ENCODE data around the gene GTPBP4.
"Not testable (repeated sequence)": the region's sequence is repeated elsewhere in the genome, so short reads cannot be mapped to it uniquely, and the experiment has no call there.

The GTPBP4 gene

GRCh38 chr10:1034758-1035157 lies 46.5 kb downstream of the GTPBP4 start:
- no peak for DNase-seq

- no peak for DNase-seq
Measured at GRCh38 chr10:1035201-1035600, 47.0 kb downstream of the GTPBP4 start.

GRCh38 chr10:1036341-1036791 lies 48.1 kb downstream of the GTPBP4 start:
- no peak for DNase-seq

GRCh38 chr10:1037098-1037497 lies 48.9 kb downstream of the GTPBP4 start:
- no peak for DNase-seq

GRCh38 chr10:1038769-1039168 lies 50.5 kb downstream of the GTPBP4 start:
- DNase-seq: not testable (repeated sequence)

GRCh38 chr10:1040133-1040532 lies 51.9 kb downstream of the GTPBP4 start:
- DNase-seq: no peak

GRCh38 chr10:1041514-1041913 lies 53.3 kb downstream of the GTPBP4 start:
- no peak for DNase-seq

- DNase-seq: no peak
Measured at GRCh38 chr10:1043532-1043995, 55.3 kb downstream of the GTPBP4 start.

GRCh38 chr10:1044146-1044545 lies 55.9 kb downstream of the GTPBP4 start:
- no peak for DNase-seq

- no peak for DNase-seq
Measured at GRCh38 chr10:1044964-1045363, 56.7 kb downstream of the GTPBP4 start.

GRCh38 chr10:1045415-1045814 lies 57.2 kb downstream of the GTPBP4 start:
- DNase-seq: no peak

- DNase-seq: no peak
Measured at GRCh38 chr10:1047937-1048336, 59.7 kb downstream of the GTPBP4 start.

GRCh38 chr10:1048349-1048731 lies 60.1 kb downstream of the GTPBP4 start:
- DNase-seq: no peak

GRCh38 chr10:1048732-1049424 lies 60.6 kb downstream of the GTPBP4 start, which contains the start of gene IDI1:
Gene IDI1, minus strand, starts transcription at chr10:1049119. Its CDS starts 116 bp downstream, at chr10:1049003.
- DNase-seq: peak; percentile 99

GRCh38 chr10:1049425-1049958 lies 61.3 kb downstream of the GTPBP4 start:
- DNase-seq: no peak

- DNase-seq: no peak
Measured at GRCh38 chr10:1050145-1050544, 61.9 kb downstream of the GTPBP4 start.

GRCh38 chr10:1050554-1050953 lies 62.3 kb downstream of the GTPBP4 start:
- DNase-seq: no peak

- DNase-seq: no peak
Measured at GRCh38 chr10:1054684-1055083, 66.5 kb downstream of the GTPBP4 start.

GRCh38 chr10:1056326-1057105 lies 68.3 kb downstream of the GTPBP4 start, which contains the start of gene WDR37:
Gene WDR37, plus strand, starts transcription at chr10:1056385. Its CDS starts 15,771 bp downstream, at chr10:1072156.
- peak; percentile 89 for DNase-seq

- DNase-seq: no peak
Measured at GRCh38 chr10:1057106-1057657, 68.9 kb downstream of the GTPBP4 start.

GRCh38 chr10:1058017-1058416 lies 69.8 kb downstream of the GTPBP4 start:
- DNase-seq: no peak

- no peak for DNase-seq
Measured at GRCh38 chr10:1059902-1060301, 71.7 kb downstream of the GTPBP4 start.
